GM23338 (cell line): ENCODE measurements around the gene CDH4. TPM values are rescaled to one million over a fixed set of nuclear protein-coding genes. Genes with fewer than 3 reads are reported as not detected.
A peak's percentile ranks its signal among the peaks of the same experiment; 100 is the strongest.

Source experiments
- ATAC-seq: fragments of 200-7000 bp; cut with Tn5 transposase; 3 replicates; pipeline ENCODE4 v1.9.1; 2020
- DNase-seq: peaks from one replicate; pipeline ENCODE4 v3.0.0-alpha.2; 2015; ENCODE audit warnings: low spot score
- H2AFZ ChIP-seq: fragments of 200-600 bp; sonication (generic); 2 replicates; pipeline ENCODE4 v1.8.0; 2016; ENCODE audit warnings: antibody characterized with exemption, mild to moderate bottlenecking, moderate library complexity
- H3F3A ChIP-seq: fragments of 200-600 bp; sonication (generic); replicated peaks from 2 replicates; pipeline ENCODE4 v1.8.0; 2017; ENCODE audit warnings: antibody characterized with exemption, mixed run types, low read depth
- H3K27ac ChIP-seq: fragments of 200-600 bp; sonication (generic); 2 replicates; pipeline ENCODE4 v1.6.1; 2016; ENCODE audit warnings: low read depth
- H3K27me3 ChIP-seq: fragments of 200-600 bp; sonication (generic); 2 replicates; pipeline ENCODE4 v1.8.0; 2016; ENCODE audit warnings: mild to moderate bottlenecking, mixed run types, moderate library complexity; ENCODE audit not compliant: insufficient read depth
- H3K36me3 ChIP-seq: fragments of 200-600 bp; sonication (generic); 2 replicates; pipeline ENCODE4 v1.8.0; 2016; ENCODE audit warnings: mild to moderate bottlenecking; ENCODE audit not compliant: insufficient read depth
- H3K4me1 ChIP-seq: fragments of 200-600 bp; sonication (generic); 2 replicates; pipeline ENCODE4 v1.8.0; 2016; ENCODE audit warnings: mild to moderate bottlenecking, moderate library complexity; ENCODE audit not compliant: insufficient read depth
- H3K4me2 ChIP-seq: fragments of 200-600 bp; sonication (generic); 2 replicates; pipeline ENCODE4 v1.7.1; 2017; ENCODE audit warnings: mixed run types
- H3K4me3 ChIP-seq: fragments of 200-600 bp; sonication (generic); 2 replicates; pipeline ENCODE4 v1.6.1; 2016; ENCODE audit warnings: mixed run types
- H3K79me2 ChIP-seq: fragments of 200-600 bp; sonication (generic); replicated peaks from 2 replicates; pipeline ENCODE4 v1.8.0; 2017; ENCODE audit warnings: mild to moderate bottlenecking; ENCODE audit not compliant: insufficient read depth
- H3K9me2 ChIP-seq: fragments of 200-600 bp; sonication (generic); 2 replicates; pipeline ENCODE4 v1.8.0; 2017; ENCODE audit not compliant: insufficient read depth
- H4K20me1 ChIP-seq: fragments of 200-600 bp; sonication (generic); replicated peaks from 2 replicates; pipeline ENCODE4 v1.8.0; 2017; ENCODE audit warnings: mild to moderate bottlenecking; ENCODE audit not compliant: insufficient read depth
- H3K27ac Mint-ChIP-seq: 2 replicates; pipeline ENCODE4 v1.8.0; 2020; ENCODE audit warnings: inconsistent platforms, mild to moderate bottlenecking, moderate library complexity, mixed read lengths
- H3K27me3 Mint-ChIP-seq: 3 replicates; pipeline ENCODE4 v1.8.0; 2022; ENCODE audit warnings: low read depth, mild to moderate bottlenecking, moderate library complexity, mixed read lengths, inconsistent platforms; ENCODE audit not compliant: insufficient read depth, poor library complexity
- H3K36me3 Mint-ChIP-seq: 3 replicates; pipeline ENCODE4 v1.8.0; 2021; ENCODE audit warnings: low read depth, mild to moderate bottlenecking, inconsistent platforms, moderate library complexity, mixed read lengths
- H3K4me1 Mint-ChIP-seq: 3 replicates; pipeline ENCODE4 v1.8.0; 2020; ENCODE audit warnings: mild to moderate bottlenecking, inconsistent platforms, mixed read lengths
- H3K4me3 Mint-ChIP-seq: 3 replicates; pipeline ENCODE4 v1.8.0; 2021; ENCODE audit warnings: moderate library complexity, mild to moderate bottlenecking, inconsistent platforms, mixed read lengths
- H3K9me3 Mint-ChIP-seq: 3 replicates; pipeline ENCODE4 v1.8.0; 2020; ENCODE audit warnings: moderate library complexity, mild to moderate bottlenecking, inconsistent platforms, mixed read lengths
- ETS1 ChIP-seq: IDR thresholded peaks from 2 replicates; pipeline ENCODE4 v1.6.1; 2016; ENCODE audit warnings: antibody characterized with exemption
- EZH2 ChIP-seq: fragments of 200-600 bp; sonication (generic); IDR thresholded peaks from one replicate; pipeline ENCODE4 v1.8.0; 2017; ENCODE audit warnings: antibody characterized with exemption, mild to moderate bottlenecking, low read depth; ENCODE audit not compliant: unreplicated experiment
- EZH2phosphoT487 ChIP-seq: fragments of 200-600 bp; sonication (generic); IDR thresholded peaks from one replicate; pipeline ENCODE4 v1.8.1; 2018; ENCODE audit warnings: antibody characterized with exemption; ENCODE audit not compliant: unreplicated experiment
- NANOG ChIP-seq: IDR thresholded peaks from 2 replicates; pipeline ENCODE4 v1.6.1; 2016; ENCODE audit warnings: antibody characterized with exemption, borderline replicate concordance
- REST ChIP-seq: IDR thresholded peaks from one replicate; pipeline ENCODE4 v1.6.1; 2018; ENCODE audit warnings: antibody characterized with exemption; ENCODE audit not compliant: unreplicated experiment
- ZNF331 ChIP-seq: fragments of 250-450 bp; sonication (Bioruptor Pico); IDR thresholded peaks from 2 replicates; pipeline ENCODE4 v1.5.0; 2020; ENCODE audit warnings: low read depth, mild to moderate bottlenecking, moderate library complexity
- polyA plus RNA-seq: library from polyadenylated mRNA; unstranded; fragments of >200 nt; fragmentation: Nextera tagmentation; extraction: Ambion mirVana; gene quantifications from 2 replicates; pipeline ENCODE4 v1.2.1, GENCODE V29; 2016
- total RNA-seq: library from RNA; depleted of rRNA; stranded (reverse); fragments of >200 nt; shearing (Covaris generic); gene quantifications from 2 replicates; pipeline ENCODE4 v1.2.3, GENCODE V29; 2014

Gene CDH4
- total and polyA plus RNA-seq, 2 experiments from 2014 or later = 1.2 to 4.2 TPM

DNA sequence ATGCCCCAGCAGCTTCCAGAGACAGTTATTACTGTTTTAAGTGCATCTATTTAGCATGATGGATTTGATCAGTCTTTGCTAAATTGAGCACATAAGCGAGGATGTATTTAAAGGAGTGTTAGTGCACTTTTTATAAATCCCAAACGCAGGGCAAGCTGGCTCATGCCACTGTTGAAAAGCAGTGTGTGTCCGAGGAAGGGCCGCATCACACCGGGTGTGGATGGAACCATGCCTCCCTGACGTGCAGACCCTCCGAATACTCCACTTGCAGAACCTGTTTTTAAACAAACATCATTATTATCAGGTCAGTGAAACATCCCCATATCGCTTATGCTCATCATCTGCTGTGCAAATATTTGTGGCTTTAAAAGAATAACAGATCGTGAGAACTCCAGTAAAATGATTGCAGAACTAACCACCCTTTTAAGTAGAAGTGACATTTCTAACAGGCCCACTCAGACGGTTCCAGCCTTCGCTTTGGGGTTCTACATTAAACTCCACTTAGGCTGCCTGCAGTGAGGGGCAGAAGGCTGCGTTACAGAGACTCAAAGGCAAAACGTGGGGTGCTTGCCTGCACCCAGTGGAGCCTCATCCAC, 190.1 kb downstream of the CDH4 start (continued):
- no peak for TF ChIP-seq REST
- TF ChIP-seq ETS1 = no peak
- no peak for TF ChIP-seq EZH2phosphoT487
- TF ChIP-seq NANOG = no peak

- peaks cover 14% of the 10 kb centered on the region for H3F3A ChIP-seq
- Mint-ChIP-seq H3K9me3 (no peaks in the 10 kb centered on the region), H3K4me3 (no peak overlapping the region), H3K27ac (no peak overlapping the region), H3K27me3 (peaks cover 6% of the 10 kb centered on the region), H3K4me1 (peaks cover 33% of the 10 kb centered on the region), H3K36me3 (no peaks in the 10 kb centered on the region)
- TF ChIP-seq EZH2 = no peak
- 0 out of 2 replicates have a peak overlapping the region, but pooled peaks have one; percentile 19 for H2AFZ ChIP-seq
- no peak overlapping the region for H3K4me3 ChIP-seq
- no peaks in the 10 kb centered on the region for H3K27me3 ChIP-seq
- H4K20me1 ChIP-seq = no peaks in the 10 kb centered on the region
- peak overlapping the region; percentile 84 for H3K27ac ChIP-seq
- H3K9me2 ChIP-seq = peaks cover 5% of the 10 kb centered on the region; the same call in 1 of the 2 replicates
- peak; percentile 61 for ATAC-seq
- H3K4me1 ChIP-seq = peaks cover 35% of the 10 kb centered on the region
- no peak for DNase-seq
- peak overlapping the region; percentile 60; the same call in 1 of the 2 replicates for H3K4me2 ChIP-seq
- H3K79me2 ChIP-seq = no peaks in the 10 kb centered on the region
- H3K36me3 ChIP-seq = no peaks in the 10 kb centered on the region
Measured at GRCh38 chr20:61442718-61443117, 190.7 kb downstream of the CDH4 start.

DNA sequence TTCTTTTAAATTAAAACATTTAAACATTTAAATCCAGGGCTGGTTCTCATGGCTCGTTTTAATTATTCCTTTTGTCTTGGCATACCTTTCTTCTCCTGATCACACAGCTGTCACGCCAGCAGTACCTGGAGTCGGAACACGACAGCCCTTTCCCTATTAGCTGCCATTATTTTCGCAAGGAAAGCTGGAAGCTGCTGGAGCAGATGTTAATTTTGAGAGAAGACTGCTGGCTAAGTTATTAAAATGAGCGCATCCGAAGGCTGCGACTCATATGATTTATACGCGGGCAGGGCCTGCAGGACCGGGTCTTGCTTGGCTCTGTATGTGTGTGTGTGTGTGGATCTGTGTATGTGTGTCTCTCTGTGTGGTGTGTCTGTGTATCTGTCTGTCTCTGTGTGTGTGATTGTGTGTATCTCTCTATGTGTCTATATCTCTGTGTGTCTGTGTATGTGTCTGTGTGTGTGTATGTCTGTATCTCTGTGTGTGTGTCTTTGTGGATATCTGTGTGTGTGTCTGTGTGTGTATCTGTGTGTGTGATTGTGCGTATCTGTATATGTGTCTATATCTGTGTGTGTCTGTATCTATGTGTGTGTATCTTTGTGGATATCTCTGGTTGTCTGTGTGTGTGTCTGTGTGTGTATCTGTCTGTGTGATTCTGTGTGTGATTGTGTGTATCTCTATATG, 191.5 kb downstream of the CDH4 start:
- H3F3A ChIP-seq = peaks cover 9% of the 10 kb centered on the region
- Mint-ChIP-seq H3K9me3 (no peaks in the 10 kb centered on the region), H3K4me3 (no peak overlapping the region), H3K27ac (no peak overlapping the region), H3K4me1 (peaks cover 33% of the 10 kb centered on the region), H3K27me3 (peaks cover 4% of the 10 kb centered on the region), H3K36me3 (no peaks in the 10 kb centered on the region)
- TF ChIP-seq ZNF331 (CRISPR knock-in tag) = no peak
- no peak for TF ChIP-seq EZH2
- no peaks in the 10 kb centered on the region for H4K20me1 ChIP-seq
- no peak overlapping the region for H3K4me3 ChIP-seq
- peak overlapping the region; percentile 2; the same call in 1 of the 2 replicates for H3K4me2 ChIP-seq
- no peak overlapping the region for H2AFZ ChIP-seq
- H3K4me1 ChIP-seq = peaks cover 35% of the 10 kb centered on the region
- ATAC-seq (no peak), DNase-seq (no peak)
- H3K27me3 ChIP-seq = no peaks in the 10 kb centered on the region
- no peak overlapping the region; the same call in 1 of the 2 replicates for H3K27ac ChIP-seq
- no peaks in the 10 kb centered on the region for H3K36me3 ChIP-seq
- H3K79me2 ChIP-seq = no peaks in the 10 kb centered on the region
- peaks cover 5% of the 10 kb centered on the region; the same call in 1 of the 2 replicates for H3K9me2 ChIP-seq
